ENCODE data around the gene MSANTD1. TPM values are rescaled to one million over a fixed set of nuclear protein-coding genes. Genes with fewer than 3 reads are reported as not detected.

Gene MSANTD1
- total RNA-seq, 1 donor from 2014 or later = 0.44 TPM

DNA sequence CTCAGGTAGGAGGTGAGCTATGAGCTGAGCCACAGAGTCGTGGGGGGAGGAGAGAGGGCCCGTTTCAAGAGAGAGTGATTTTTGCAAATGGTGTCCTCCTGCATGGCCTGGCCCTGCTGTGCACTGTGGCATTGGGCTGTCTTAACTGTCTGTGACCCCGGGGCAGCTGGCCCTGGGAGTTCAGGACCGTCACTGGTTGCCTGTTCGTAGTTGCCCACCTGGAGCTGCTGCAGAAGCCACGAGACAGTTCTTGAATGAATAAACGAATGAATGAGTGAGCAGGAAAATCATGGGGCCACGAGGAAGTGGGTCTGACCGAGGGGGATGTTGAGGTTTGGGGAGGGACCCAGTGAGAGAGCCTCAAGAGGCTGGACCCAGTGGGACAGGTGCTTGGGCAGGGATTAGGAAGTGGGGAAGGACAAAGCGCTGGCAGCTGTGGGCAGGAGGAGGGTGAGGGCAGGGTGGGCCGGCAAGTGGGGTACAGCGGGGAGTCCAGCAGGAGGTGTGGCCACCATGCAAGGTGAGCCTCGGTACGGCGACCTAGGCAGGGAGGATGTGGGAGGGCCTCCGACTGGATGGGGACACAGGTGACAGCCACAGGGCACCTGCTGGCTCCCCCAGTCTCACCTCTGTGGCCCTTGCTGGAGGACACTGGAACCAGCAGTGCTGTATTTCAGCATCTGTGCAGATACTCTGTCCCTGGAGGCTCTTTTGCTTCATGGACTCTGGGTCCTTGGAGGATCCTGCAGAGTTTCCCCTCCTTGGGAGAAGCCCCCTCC lies 54.0 kb downstream of the MSANTD1 start:
- Histone ChIP-seq H3K27me3 (ENCODE audit: low read depth) (no peaks in the 10 kb centered on the region), H3K27ac (replicated peaks) (no peak overlapping the region), H3K4me3 (no peak overlapping the region), H3K9me3 (replicated peaks) (no peaks in the 10 kb centered on the region), H3K4me1 (peaks cover 75% of the 10 kb centered on the region), H3K36me3 (no peaks in the 10 kb centered on the region)
- TF ChIP-seq, protein P1, sequence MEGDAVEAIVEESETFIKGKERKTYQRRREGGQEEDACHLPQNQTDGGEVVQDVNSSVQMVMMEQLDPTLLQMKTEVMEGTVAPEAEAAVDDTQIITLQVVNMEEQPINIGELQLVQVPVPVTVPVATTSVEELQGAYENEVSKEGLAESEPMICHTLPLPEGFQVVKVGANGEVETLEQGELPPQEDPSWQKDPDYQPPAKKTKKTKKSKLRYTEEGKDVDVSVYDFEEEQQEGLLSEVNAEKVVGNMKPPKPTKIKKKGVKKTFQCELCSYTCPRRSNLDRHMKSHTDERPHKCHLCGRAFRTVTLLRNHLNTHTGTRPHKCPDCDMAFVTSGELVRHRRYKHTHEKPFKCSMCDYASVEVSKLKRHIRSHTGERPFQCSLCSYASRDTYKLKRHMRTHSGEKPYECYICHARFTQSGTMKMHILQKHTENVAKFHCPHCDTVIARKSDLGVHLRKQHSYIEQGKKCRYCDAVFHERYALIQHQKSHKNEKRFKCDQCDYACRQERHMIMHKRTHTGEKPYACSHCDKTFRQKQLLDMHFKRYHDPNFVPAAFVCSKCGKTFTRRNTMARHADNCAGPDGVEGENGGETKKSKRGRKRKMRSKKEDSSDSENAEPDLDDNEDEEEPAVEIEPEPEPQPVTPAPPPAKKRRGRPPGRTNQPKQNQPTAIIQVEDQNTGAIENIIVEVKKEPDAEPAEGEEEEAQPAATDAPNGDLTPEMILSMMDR (IDR thresholded peaks at IDR 0.05; ENCODE audit: borderline replicate concordance) = no peak
- intact Hi-C loops (cut with micrococcal nuclease) = no loop called here
- no peak for DNase-seq

DNA sequence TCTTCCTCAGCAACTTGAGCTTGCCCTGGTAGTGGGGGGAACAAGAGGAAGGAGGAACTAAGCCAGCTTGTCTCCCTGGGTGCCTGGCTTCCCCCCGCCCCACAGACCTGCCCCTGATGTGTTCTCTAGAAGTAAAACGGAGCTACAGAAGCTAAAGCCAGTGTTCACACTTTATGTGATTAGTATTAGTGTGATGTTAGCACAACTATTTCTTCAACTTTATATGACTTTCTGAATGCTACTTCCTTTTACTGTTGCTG lies 54.5 kb downstream of the MSANTD1 start:
- intact Hi-C loops (cut with micrococcal nuclease) = no loop called here
- no peaks in the 10 kb centered on the region for H3K27me3 ChIP-seq (ENCODE audit: low read depth)
- no peaks in the 10 kb centered on the region for H3K9me3 ChIP-seq (replicated peaks)
- H3K27ac ChIP-seq (replicated peaks) = no peak overlapping the region
- TF ChIP-seq, protein P1 (IDR thresholded peaks at IDR 0.05; ENCODE audit: borderline replicate concordance) = no peak
- no peak for DNase-seq
- H3K4me3 ChIP-seq = no peak overlapping the region
- peaks cover 75% of the 10 kb centered on the region for H3K4me1 ChIP-seq
- no peaks in the 10 kb centered on the region for H3K36me3 ChIP-seq

DNA sequence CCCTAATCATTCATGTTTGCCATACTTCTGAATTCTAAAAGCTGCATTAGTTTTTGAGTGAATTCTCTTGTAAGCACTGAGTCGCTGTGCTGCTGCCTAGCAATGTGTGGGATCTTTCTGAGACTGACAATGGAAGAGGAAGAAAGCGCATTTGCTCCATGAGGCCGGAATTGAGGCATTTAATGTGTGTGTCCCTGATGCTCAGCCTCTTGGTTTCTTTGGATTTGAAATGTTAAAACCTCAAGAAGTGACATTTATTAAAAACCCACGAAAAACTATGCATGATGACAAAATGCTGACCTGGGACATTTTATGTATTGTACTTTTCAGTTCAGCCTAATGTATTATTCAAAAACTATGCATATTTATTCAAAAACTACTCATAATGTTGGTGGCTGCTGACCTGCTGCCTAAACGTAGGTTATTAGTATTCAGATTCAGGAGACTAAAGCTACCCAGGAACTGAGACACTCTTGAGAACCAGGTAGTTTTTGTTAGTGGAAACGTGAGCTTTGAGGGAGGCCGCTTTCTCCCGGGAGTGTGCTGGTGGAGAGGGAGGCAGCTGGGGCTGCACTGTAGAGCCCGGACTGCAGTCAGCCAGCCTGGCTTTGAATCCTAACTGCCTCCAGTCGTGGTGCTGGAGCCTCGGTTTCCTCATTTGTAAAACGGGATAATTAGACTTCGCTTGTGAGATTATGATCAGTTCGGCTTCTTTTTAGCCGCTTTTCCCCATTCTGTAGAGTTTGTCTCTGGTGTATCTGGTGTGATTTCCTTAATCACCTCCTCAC lies 55.2 kb downstream of the MSANTD1 start:
- Histone ChIP-seq H3K4me3 (peak overlapping the region; percentile 37), H3K4me1 (peaks cover 70% of the 10 kb centered on the region)
- DNase-seq = no peak

DNA sequence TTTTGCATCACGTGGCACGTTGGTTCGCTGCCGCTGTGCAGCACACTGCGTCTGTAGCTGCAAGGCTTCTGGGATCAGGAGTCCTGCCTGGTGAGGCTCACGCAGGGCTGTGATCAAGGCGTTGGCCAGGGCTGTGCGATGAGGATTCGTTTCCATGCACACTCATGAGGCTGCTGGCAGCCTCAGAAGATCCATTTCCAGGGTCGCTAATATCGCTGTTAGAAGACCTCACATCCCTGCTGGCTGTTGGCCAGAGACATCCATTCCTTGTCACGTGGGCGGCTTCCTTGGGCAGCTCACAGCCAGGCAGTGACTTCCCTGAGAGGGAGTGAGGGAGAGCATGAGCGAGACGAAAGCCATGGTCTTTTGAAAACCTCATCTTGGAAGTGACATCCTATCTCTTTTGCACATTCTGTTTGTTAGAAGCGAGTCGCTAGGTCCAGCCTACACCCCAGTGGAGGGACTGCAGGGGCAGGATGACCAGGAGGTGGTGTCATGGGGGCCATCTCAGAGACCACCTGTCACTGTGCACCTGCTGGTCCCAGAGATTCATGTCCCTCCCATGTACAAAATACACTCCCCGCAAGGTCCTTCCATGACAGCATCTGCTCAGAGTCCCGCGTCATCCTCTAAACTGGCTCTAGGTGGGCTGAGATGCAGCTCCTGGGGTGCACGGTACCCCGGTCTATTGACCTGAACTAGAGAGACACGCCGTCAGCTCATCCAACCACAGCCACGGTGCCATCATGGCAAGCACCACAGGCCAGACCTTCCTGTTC lies 56.1 kb downstream of the MSANTD1 start:
- Histone ChIP-seq H3K27ac (replicated peaks) (peak overlapping the region; percentile 21), H3K36me3 (no peaks in the 10 kb centered on the region), H3K4me3 (peak overlapping the region; percentile 37), H3K4me1 (peaks cover 61% of the 10 kb centered on the region), H3K9me3 (replicated peaks) (no peaks in the 10 kb centered on the region), H3K27me3 (ENCODE audit: low read depth) (no peaks in the 10 kb centered on the region)
- DNase-seq = no peak
- TF ChIP-seq, protein P1 (IDR thresholded peaks at IDR 0.05; ENCODE audit: borderline replicate concordance) = no peak
- intact Hi-C loops (cut with micrococcal nuclease) = no loop called here

More for the DNA sequence above, 55.2 kb downstream of the MSANTD1 start:
- H3K27ac ChIP-seq (replicated peaks) = no peak overlapping the region
- intact Hi-C loops (cut with micrococcal nuclease) = no loop called here
- H3K9me3 ChIP-seq (replicated peaks) = no peaks in the 10 kb centered on the region
- H3K36me3 ChIP-seq = no peaks in the 10 kb centered on the region
- no peaks in the 10 kb centered on the region for H3K27me3 ChIP-seq (ENCODE audit: low read depth)
- TF ChIP-seq, protein P1 (IDR thresholded peaks at IDR 0.05; ENCODE audit: borderline replicate concordance) = no peak

DNA sequence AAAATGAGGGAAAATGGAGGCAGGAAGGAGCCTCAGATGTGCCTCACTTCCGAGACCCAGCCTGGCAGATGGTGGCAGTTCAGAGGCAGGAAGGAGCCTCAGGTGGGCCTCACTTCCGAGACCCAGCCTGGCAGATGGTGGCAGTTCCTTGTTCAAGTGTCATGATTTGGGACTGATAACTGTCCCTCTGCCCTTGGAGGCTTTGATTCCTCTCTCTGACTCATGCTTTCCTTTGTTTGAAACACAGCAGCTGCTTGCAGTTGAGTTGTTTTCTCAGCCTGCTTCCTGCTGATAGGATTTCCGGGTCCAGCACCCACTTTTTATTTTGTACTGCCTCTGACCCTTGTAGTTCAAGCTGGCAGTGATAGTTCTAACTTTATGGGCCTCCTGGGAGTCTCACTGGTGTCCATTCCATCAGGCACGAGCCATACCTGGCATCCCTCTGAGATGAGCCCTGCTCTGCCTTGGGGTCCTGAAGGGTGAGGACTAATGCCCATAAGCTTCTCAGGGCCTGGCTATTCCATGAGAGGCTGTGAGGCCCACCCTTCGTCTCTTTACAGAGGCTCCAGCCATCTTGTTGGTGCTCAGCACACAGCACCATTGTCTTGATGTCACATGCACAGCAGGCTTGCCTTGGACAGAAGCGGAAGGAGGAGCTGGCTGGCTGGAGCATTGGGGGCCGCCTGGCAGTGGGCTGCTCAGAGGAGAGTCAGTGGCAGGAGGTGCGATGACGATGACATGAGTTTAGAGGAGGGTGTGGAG lies 56.8 kb downstream of the MSANTD1 start:
- TF ChIP-seq, protein P1 (IDR thresholded peaks at IDR 0.05; ENCODE audit: borderline replicate concordance) = no peak
- Histone ChIP-seq H3K4me1 (peaks cover 53% of the 10 kb centered on the region), H3K36me3 (no peaks in the 10 kb centered on the region), H3K4me3 (no peak overlapping the region), H3K9me3 (replicated peaks) (no peaks in the 10 kb centered on the region), H3K27ac (replicated peaks) (peak overlapping the region; percentile 21), H3K27me3 (ENCODE audit: low read depth) (no peaks in the 10 kb centered on the region)
- intact Hi-C loops (cut with micrococcal nuclease) = no loop called here
- no peak for DNase-seq

Measured in left ventricle myocardium inferior (tissue), 1 donor.